Tongue (tissue), 2 donors: ENCODE data around the gene PRKCG. TPM values are rescaled to one million over a fixed set of nuclear protein-coding genes. Genes with fewer than 3 reads are reported as not detected.

Source experiments
- DNase-seq: peaks from one replicate; pipeline ENCODE4 v3.0.0-alpha.2; 2015
- total RNA-seq: library from RNA; depleted of rRNA; stranded (reverse); fragments of >200 nt; gene quantifications from one replicate; pipeline ENCODE4 v1.2.3, GENCODE V29; 2014

Gene PRKCG
- total RNA-seq, 1 donor from 2014 or later: not detected

- DNase-seq: no peak
These were observed 9.2 kb upstream of the PRKCG start for GRCh38 chr19:53872762-53873161.

GRCh38 chr19:53873773-53874605 lies 8.0 kb upstream of the PRKCG start:
- DNase-seq: no peak

GRCh38 chr19:53874606-53874990 lies 7.4 kb upstream of the PRKCG start:
- no peak for DNase-seq

GRCh38 chr19:53875602-53876325 lies 6.2 kb upstream of the PRKCG start:
- DNase-seq: no peak

GRCh38 chr19:53876651-53877224 lies 5.3 kb upstream of the PRKCG start:
- no peak for DNase-seq

- no peak for DNase-seq
These were observed 4.6 kb upstream of the PRKCG start for GRCh38 chr19:53877361-53877766.

- no peak for DNase-seq
These were observed 3.2 kb upstream of the PRKCG start for GRCh38 chr19:53878776-53879139.

- DNase-seq: peak; percentile 97
These were observed 2.6 kb upstream of the PRKCG start for GRCh38 chr19:53879140-53880081.

GRCh38 chr19:53880711-53881481 lies 1.1 kb upstream of the PRKCG start:
- no peak for DNase-seq

GRCh38 chr19:53882391-53883050 lies 524 bp downstream of the PRKCG start:
- no peak for DNase-seq

GRCh38 chr19:53883231-53883661 lies 1.2 kb downstream of the PRKCG start:
- no peak for DNase-seq

- no peak for DNase-seq
These were observed 1.7 kb downstream of the PRKCG start for GRCh38 chr19:53883741-53884140.

- DNase-seq: no peak
These were observed 2.3 kb downstream of the PRKCG start for GRCh38 chr19:53884256-53884655.

- DNase-seq: no peak
These were observed 3.0 kb downstream of the PRKCG start for GRCh38 chr19:53885036-53885435.

GRCh38 chr19:53892301-53892980 lies 10.4 kb downstream of the PRKCG start:
- DNase-seq: no peak

- DNase-seq: no peak
These were observed 11.0 kb downstream of the PRKCG start for GRCh38 chr19:53892981-53893325.

GRCh38 chr19:53894707-53895106 lies 12.7 kb downstream of the PRKCG start:
- DNase-seq: no peak

GRCh38 chr19:53896682-53897081 lies 14.7 kb downstream of the PRKCG start:
- DNase-seq: no peak

GRCh38 chr19:53897459-53897858 lies 15.5 kb downstream of the PRKCG start:
- no peak for DNase-seq

GRCh38 chr19:53898166-53898565 lies 16.2 kb downstream of the PRKCG start:
- no peak for DNase-seq
